Colonic mucosa (tissue), 4 donors: Measurements from ENCODE around the gene RPS6KC1. TPM values are rescaled to one million over a fixed set of nuclear protein-coding genes. Genes with fewer than 3 reads are reported as not detected.

Source experiments
- DNase-seq: peaks from one replicate; pipeline ENCODE4 v3.0.0-alpha.2; 2020
- H3K27ac ChIP-seq: fragments of 200-600 bp; one replicate; pipeline ENCODE4 v1.8.0; 2021
- H3K27me3 ChIP-seq: fragments of 200-600 bp; one replicate; pipeline ENCODE4 v1.8.0; 2021
- H3K36me3 ChIP-seq: fragments of 200-600 bp; one replicate; pipeline ENCODE4 v1.8.0; 2021
- H3K4me1 ChIP-seq: fragments of 200-600 bp; one replicate; pipeline ENCODE4 v1.8.0; 2021; ENCODE audit warnings: mild to moderate bottlenecking
- H3K4me3 ChIP-seq: fragments of 200-600 bp; one replicate; pipeline ENCODE4 v1.8.0; 2021
- H3K9ac ChIP-seq, 2 donors: one replicate each; pipeline ENCODE4 v1.7.0; 2013; ENCODE audit warnings: control low read depth in 2 of 2, low read depth in 2 of 2, low read length in 2 of 2
- H3K9me3 ChIP-seq: fragments of 200-600 bp; one replicate; pipeline ENCODE4 v1.8.0; 2021
- CTCF ChIP-seq: fragments of 200-600 bp; IDR thresholded peaks from one replicate; pipeline ENCODE4 v1.8.0; 2022; ENCODE audit warnings: antibody characterized with exemption, mild to moderate bottlenecking
- intact Hi-C: fragments of 100-400 bp; cut with DNase I; formaldehyde crosslinking; loops from one replicate; pipeline ENCODE4 v1.14.1; 2022
- total RNA-seq, 2 donors: library from RNA; stranded (reverse); fragmentation: NEBNext Ultra II Directional in 1 of 2; extraction: Animal tissue kit (Norgen Biotek cat#: 25700) in 1 of 2; gene quantifications; one replicate each; pipeline ENCODE4 v1.2.1, GENCODE V29; 2021
- donor health status: healthy.
- donor health status: DM: no; HTN: no; CAD: no.
- donor health status: DM: no; HTN: no; CAD: no.

Gene RPS6KC1
- total RNA-seq, 2 donors from 2014 or later = 8.8 to 9.6 TPM

GRCh38 chr1:213162338-213162737 lies 111.3 kb downstream of the RPS6KC1 start:
- no peak for DNase-seq
- TF ChIP-seq CTCF = no peak
- Histone ChIP-seq H3K27me3 (no peaks in the 10 kb centered on the region), H3K4me3 (no peak overlapping the region), H3K27ac (no peak overlapping the region), H3K9ac (no peak overlapping the region), H3K4me1 (no peaks in the 10 kb centered on the region), H3K9me3 (no peaks in the 10 kb centered on the region), H3K36me3 (no peaks in the 10 kb centered on the region)
- intact Hi-C loops = no loop called here

GRCh38 chr1:213162862-213163261 lies 111.8 kb downstream of the RPS6KC1 start:
- H3K36me3 ChIP-seq = no peaks in the 10 kb centered on the region
- H3K27ac ChIP-seq = no peak overlapping the region
- no peaks in the 10 kb centered on the region for H3K4me1 ChIP-seq
- H3K27me3 ChIP-seq = no peaks in the 10 kb centered on the region
- H3K9me3 ChIP-seq = no peaks in the 10 kb centered on the region
- TF ChIP-seq CTCF = no peak
- intact Hi-C loops = no loop called here
- no peak overlapping the region for H3K4me3 ChIP-seq
- no peak for DNase-seq
- H3K9ac ChIP-seq = no peak overlapping the region

GRCh38 chr1:213163278-213163711 lies 112.3 kb downstream of the RPS6KC1 start:
- DNase-seq = no peak
- Histone ChIP-seq H3K36me3 (no peaks in the 10 kb centered on the region), H3K4me1 (no peaks in the 10 kb centered on the region), H3K27ac (no peak overlapping the region), H3K9me3 (no peaks in the 10 kb centered on the region), H3K4me3 (no peak overlapping the region), H3K9ac (no peak overlapping the region), H3K27me3 (no peaks in the 10 kb centered on the region)
- no peak for TF ChIP-seq CTCF
- intact Hi-C loops = no loop called here

- Histone ChIP-seq H3K9ac (no peak overlapping the region), H3K27me3 (no peaks in the 10 kb centered on the region), H3K9me3 (no peaks in the 10 kb centered on the region), H3K4me1 (no peaks in the 10 kb centered on the region), H3K4me3 (no peak overlapping the region), H3K36me3 (no peaks in the 10 kb centered on the region), H3K27ac (no peak overlapping the region)
- intact Hi-C loops = no loop called here
- no peak for DNase-seq
- TF ChIP-seq CTCF = no peak
These were observed 113.5 kb downstream of the RPS6KC1 start for GRCh38 chr1:213164561-213164960.

- H3K9ac ChIP-seq = no peak overlapping the region
- no peak for TF ChIP-seq CTCF
- H3K9me3 ChIP-seq = no peaks in the 10 kb centered on the region
- no peak for DNase-seq
- no peak overlapping the region for H3K4me3 ChIP-seq
- no peak overlapping the region for H3K27ac ChIP-seq
- H3K27me3 ChIP-seq = no peaks in the 10 kb centered on the region
- H3K4me1 ChIP-seq = no peaks in the 10 kb centered on the region
- no peaks in the 10 kb centered on the region for H3K36me3 ChIP-seq
- intact Hi-C loops = no loop called here
These were observed 115.8 kb downstream of the RPS6KC1 start for GRCh38 chr1:213166852-213167251.

- no peak for DNase-seq
- no peak overlapping the region for H3K9ac ChIP-seq
- no peaks in the 10 kb centered on the region for H3K36me3 ChIP-seq
- no peak for TF ChIP-seq CTCF
- intact Hi-C loops = no loop called here
- H3K27ac ChIP-seq = no peak overlapping the region
- no peak overlapping the region for H3K4me3 ChIP-seq
- H3K27me3 ChIP-seq = no peaks in the 10 kb centered on the region
- no peaks in the 10 kb centered on the region for H3K9me3 ChIP-seq
- H3K4me1 ChIP-seq = no peaks in the 10 kb centered on the region
These were observed 120.7 kb downstream of the RPS6KC1 start for GRCh38 chr1:213171711-213172110.
